HG03066 (cell line): Measurements from ENCODE around the gene UBE2L3.
A peak's percentile ranks its signal among the peaks of the same experiment; 100 is the strongest.
"Not testable (repeated sequence)": the region's sequence is repeated elsewhere in the genome, so short reads cannot be mapped to it uniquely, and the experiment has no call there.

ENCODE experiments used
- ATAC-seq: cut with Tn5 transposase; IDR thresholded peaks from one replicate; pipeline ENCODE4 v1.9.1; 2021; ENCODE audit warnings: low read depth; ENCODE audit not compliant: unreplicated experiment

Gene UBE2L3

DNA sequence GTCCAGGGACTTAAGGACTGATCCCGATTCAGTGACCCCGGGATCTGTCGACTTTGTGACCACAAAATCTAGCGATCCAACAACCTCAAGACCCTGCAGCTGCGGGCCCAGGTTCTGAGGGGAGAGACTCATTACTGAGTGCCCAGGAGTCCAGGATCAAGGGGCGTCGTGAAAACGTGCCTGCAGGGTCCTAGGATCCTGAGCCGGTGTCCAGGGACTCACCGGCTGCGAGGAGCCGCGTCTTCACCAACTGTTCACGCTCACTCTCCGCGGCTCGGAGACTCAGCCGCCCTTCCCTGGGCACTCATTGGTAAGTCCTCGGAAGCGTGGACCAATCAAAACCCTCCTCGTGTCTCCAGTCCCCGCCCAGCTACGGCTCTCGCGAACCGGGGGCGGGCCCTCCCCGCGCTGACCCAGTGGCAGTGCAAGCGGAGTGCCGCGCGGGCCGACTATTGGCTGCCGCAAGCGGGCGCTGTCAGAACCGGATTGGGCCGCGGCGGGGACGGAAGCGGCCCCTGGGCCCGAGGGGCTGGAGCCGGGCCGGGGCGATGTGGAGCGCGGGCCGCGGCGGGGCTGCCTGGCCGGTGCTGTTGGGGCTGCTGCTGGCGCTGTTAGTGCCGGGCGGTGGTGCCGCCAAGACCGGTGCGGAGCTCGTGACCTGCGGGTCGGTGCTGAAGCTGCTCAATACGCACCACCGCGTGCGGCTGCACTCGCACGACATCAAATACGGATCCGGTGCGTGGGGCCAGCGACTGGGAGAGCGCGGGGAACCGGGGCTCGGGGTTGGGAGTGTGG, 74.5 kb downstream of the UBE2L3 start, which contains the start of gene SDF2L1:
SDF2L1 (plus strand) TSS at position 514 of the 795 bp plus-strand sequence; CDS start at position 549, 35 bp downstream.
- peak; percentile 92 for ATAC-seq

DNA sequence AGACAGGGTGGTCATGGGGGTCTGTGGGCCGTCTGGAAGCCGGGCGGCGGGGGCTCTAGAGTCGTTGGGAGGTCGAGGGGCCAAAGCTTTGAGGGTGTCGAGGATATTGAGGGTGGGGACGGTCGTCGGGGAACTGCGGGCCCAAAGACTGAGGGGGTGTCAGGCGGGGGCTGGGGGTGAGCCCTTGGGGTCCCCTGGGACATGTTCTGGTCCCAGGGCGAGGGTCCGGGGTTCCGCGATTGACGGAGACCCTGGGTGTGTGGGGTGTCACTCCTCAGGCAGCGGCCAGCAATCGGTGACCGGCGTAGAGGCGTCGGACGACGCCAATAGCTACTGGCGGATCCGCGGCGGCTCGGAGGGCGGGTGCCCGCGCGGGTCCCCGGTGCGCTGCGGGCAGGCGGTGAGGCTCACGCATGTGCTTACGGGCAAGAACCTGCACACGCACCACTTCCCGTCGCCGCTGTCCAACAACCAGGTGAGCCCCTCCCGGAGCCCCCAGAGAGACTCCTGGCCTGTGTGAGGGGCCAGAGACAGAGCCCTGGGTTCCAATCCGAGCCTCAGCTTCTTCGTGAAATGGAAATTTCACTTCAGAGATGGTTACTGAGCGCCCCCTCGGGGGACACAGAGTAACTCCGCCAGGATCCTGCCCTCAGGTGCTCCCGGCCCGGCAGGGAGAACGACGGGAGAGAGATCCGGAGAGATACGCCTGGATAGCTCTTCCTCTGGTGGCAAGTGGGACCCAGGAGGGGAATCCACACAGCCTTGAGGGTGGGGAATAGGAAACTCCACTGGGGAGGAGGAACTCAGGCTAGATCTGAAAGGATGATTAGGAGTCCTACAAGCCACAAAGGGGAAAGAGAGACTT, 75.3 kb downstream of the UBE2L3 start:
- ATAC-seq, result no peak

DNA sequence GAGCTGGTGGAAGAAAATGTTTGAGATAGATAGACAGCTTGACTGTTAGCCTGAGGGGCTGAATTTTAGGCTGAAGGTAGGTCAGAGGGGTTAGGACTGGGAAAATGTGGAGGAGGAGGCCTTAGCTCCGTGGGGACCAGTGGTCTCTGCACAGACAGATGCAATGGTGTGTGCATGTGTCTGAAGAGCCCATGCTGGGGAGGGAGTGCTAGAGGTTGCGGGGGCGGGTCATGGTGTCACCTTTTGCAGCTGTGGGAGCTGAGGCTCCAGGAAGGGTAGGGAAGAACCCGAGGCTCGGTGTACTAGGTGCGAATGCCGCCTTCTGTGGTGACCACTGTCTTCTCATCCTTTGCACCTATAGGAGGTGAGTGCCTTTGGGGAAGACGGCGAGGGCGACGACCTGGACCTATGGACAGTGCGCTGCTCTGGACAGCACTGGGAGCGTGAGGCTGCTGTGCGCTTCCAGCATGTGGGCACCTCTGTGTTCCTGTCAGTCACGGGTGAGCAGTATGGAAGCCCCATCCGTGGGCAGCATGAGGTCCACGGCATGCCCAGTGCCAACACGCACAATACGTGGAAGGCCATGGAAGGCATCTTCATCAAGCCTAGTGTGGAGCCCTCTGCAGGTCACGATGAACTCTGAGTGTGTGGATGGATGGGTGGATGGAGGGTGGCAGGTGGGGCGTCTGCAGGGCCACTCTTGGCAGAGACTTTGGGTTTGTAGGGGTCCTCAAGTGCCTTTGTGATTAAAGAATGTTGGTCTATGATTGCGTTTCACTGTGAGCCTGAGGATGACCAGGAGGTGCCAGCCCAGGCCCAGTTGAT, 76.2 kb downstream of the UBE2L3 start:
- ATAC-seq, result no peak

DNA sequence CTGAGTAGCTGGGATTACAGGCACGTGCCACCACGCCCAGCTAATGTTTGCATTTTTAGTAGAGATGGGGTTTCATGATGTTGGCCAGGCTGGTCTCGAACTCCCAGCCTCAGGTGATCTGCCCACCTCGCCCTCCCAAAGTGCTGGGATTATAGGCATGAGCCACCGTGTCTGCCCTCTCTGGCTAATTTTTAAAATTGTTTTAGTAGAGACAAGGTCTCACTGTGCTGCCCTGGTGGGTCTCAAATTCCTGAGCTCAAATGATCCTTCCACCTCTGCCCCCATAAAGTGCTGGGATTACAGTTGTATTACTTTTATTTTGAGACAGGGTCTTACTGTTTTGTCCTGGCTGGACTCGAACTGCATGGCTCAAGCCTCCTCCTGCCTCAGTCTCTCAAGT, 78.0 kb downstream of the UBE2L3 start:
- ATAC-seq, result not testable (repeated sequence)

DNA sequence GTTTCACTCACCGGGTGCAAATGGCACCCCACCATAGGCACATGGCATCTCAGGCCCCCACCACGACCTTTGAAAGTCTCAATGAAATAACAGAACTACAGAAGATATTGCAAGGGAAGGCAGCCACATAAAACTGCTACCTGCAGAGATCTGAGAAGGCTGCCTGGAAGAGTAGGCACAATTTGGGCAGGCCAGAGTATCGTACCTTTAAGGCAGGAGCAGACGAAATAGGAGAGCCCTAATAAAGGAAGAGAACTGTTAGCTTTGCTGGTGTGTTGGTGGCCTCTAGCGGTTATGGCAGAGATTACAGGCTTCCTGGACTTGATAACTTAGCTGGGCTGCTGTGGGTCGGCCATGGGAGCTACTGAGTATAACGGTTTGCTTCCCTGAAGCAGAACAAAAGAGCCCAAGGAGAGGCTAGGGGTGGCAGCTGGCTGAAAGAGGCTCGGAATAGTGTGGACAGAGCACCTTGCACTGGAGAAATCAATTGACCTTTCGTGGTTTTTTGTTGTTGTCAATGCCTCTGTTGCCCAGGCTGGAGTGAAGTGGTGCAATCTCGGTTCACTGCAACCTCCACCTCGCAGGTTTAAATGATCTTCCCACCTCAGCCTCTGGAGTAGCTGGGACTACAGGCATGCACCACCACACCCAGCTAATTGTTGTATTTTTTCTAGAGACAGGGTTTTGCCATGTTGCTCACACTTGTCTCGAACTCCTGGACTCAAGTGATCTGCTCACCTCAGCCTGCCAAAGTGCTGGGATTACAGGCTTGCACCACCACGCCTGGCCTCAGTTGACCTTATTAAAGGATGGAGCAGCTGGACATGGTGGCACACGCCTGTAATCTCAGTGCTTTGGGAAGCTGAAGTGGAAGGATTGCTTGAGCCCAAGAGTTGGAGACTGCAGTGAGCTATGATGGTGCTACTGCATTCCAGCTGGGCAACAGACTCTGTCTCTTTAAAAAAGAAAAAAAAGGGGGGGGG, 79.4 kb downstream of the UBE2L3 start:
- ATAC-seq, result no peak

DNA sequence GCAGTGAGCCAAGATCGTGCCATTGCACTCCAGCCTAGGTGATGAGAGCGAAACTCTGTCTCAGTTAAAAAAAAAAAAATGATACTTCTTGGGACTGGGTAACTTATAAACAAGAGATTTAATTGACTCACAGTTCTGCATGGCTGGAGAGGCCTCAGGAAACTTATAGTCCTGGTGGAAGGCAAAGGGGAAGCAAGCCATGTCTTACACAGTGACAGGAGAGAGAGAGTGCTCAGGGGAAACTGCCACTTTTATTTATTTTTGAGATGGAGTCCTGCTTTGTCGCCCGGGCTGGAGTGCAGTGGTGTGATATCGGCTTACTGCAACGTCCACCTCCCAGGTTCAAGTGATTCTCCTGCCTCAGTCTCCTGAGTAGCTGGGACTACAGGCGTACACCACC, 82.8 kb downstream of the UBE2L3 start:
- ATAC-seq, result no peak

DNA sequence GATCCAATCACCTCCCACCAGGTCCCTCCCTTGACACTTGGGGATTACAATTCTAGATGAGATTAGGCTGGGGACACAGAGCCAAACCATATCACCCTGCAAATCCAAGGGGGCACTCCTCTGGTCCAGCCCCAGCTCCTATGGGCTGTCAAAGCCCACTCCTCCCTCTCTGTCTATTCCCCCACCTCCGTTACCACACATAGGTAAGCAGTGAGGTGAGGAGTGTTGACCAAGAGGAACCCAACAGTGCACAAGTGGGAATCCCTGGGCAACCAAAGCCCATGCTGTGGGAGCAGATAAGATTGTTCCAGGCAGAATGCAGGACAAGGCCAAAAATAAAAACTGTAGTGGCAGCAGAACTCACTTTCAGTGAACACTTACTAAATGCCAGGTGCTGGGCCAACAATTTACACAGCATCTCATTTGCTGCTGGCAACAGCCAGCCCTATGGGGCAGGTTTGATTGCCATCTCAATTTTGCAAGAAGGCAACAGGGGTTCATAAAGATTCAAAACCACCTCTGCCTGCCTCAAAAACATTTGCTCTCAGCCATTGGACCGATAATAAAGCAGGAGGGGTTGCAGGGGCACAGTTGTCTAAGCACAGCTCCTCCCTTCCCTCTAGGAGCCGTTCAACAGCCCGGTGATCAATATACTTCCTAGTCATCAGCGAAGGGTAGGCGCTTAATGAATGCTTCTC, 83.5 kb downstream of the UBE2L3 start:
- no peak for ATAC-seq

DNA sequence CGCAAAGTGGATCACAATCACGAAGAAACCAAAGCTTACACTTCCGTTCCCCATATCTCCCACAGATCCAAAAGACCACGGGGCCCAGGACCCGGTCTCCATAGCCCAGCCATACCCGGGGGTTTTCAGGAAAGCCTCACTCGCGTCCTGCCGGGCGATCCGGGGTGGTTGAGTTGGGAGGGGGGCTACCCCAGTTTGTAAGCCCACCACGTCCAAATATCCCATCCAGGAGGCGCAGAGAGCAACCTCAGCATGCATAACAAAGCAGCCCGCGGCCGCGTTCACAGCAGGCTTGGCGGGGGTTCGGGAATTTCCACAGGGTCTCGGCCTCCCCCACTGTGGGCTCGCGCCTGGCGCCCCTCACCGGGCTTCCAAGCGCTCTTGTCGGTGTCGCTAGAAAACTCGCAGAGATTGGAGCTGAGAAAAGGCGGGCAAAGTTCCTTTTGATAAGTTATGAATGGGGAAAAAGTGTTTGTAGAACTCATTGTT, 84.1 kb downstream of the UBE2L3 start:
- ATAC-seq, result peak; percentile 19

DNA sequence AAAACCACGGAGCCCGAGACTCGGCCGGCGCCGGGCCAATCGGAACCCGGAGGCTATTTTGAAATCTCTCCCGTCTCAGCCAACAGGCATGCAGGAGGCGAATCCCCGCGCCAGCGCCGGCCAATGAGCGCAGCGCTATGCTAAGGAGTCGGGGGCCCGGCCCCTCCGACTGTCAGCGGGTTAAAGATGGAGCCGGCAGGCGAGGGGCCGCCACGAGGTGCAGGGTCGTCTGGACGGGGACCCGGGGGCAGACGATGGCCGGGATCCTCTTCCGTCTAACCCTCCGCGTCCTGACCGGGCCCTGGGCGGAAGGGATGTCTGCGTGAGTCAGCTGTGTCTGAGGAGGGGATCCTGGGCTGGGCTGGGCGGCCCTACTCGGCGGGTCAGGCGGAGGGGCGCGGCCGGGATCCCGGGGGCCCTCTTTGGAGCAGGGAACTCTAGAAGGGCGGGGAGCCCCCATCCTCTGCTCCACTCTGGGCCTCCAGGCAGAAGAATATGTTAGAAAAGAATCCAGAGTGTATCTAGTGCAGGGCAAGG, 84.6 kb downstream of the UBE2L3 start:
- peak; percentile 88 for ATAC-seq

DNA sequence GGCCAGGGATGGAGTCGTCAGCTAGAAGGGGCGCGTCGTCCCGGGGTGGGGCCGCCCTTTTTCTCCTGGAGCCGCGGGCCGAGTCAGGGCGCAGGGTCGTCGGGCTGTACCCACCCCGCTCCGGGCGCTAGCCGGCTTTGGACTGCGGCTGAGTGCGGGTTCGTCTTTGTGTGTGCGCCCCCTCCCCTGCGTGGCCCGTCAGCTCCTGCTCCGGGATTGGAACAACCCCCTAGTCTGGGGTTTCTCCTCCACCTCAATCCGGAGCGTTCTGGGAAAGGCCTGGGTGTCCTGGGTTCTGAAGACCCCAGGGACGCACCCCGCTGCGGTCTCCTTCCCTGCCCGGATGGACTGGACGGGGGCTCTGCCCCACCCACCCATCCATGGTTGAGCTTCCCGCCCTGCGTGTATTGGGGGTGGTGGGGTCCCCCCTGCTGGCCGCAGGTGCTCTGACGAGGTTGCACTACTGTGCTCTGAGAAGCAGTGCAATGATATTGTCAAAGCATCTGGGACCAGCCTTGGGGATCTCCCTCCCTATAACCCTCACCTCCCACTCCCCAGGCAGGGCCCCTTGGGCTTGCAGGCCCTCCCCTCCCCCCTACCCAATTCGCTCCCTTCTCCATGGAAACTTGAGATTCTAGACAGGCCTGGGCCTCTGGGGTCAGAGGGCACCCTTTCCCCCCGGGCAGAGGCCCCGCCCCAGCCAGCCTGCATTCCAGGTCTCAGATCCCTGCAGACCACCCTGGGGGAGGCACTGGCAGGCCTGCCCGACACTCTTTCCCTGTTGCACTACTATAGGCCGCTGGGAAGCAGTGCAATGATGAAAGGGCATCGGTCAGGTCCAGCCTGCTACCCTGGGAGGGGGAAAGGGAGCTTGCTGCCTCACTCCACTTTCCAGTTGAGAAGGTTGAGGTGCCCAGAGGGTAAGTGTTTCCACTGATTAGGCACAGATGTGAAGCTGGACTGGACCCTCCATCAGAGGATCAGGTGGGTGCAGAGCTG, 85.3 kb downstream of the UBE2L3 start:
- no peak for ATAC-seq

DNA sequence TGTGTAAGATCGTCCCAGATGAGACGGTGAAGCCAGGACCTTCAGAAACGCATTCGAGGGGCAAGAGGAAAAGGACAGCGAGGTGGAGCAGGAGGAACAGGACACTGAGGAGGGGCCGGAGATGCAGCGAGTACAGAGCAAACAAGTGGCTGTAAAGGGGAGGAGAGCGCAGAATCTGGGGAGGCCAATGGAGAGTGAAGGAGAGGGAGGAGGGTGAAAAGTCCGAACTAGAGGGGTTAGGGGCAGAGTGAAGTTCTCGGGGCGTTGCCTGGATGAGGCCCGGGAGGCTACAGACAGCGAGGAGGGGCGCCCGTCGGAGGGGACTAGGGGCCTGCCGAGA, 89.5 kb downstream of the UBE2L3 start:
- no peak for ATAC-seq

- ATAC-seq, result peak; percentile 59
These were observed 90.0 kb downstream of the UBE2L3 start for GRCh38 chr22:21657360-21658032.

DNA sequence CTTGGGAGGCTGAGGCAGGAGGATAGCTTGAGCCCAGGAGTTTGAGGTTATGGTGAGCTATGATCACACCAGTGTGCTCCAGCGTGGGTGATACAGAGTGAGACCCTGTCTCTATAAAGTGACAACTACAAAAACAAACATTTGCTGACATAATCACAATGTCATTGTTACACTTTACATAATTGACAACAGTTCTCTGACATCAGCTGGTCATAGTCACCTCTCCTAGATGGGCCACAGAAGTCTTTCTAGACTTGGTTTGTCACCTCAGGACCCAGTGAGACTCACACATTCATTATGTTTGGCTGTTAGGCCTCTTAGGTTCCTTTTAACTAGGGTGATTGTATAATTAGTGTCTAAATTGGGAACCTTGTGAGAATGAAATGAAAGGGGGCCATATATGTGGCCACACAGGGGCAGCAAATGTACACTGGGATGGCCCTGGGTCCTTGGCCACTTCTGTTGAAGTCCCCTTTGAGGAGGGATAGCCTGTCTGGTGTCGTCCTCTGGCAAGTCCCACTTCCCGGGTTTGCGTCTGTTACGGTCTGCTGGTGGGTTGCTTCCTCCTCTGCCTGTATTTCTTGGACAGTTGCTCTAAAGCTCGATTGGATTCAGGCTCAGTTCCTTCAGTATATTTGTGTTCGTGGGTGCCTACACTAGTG, 92.5 kb downstream of the UBE2L3 start:
- ATAC-seq, result no peak

- no peak for ATAC-seq
These were observed 93.4 kb downstream of the UBE2L3 start for GRCh38 chr22:21660904-21661303.

GRCh38 chr22:21661991-21662390, 94.5 kb downstream of the UBE2L3 start:
- no peak for ATAC-seq

GRCh38 chr22:21663738-21664137, 96.2 kb downstream of the UBE2L3 start:
- no peak for ATAC-seq
